IPS-20b (cell line): ENCODE results near the gene UXT.

Experiments
- H3K27ac ChIP-seq: one replicate; pipeline ENCODE4 v1.5.1; 2013; ENCODE audit warnings: low read length
- H3K27me3 ChIP-seq: 2 replicates; pipeline ENCODE4 v1.6.1; 2013; ENCODE audit warnings: mild to moderate bottlenecking, low read length, inconsistent platforms; ENCODE audit not compliant: insufficient read depth
- H3K36me3 ChIP-seq: 2 replicates; pipeline ENCODE4 v1.6.1; 2013; ENCODE audit warnings: low read depth, mild to moderate bottlenecking, inconsistent platforms, low read length, moderate library complexity; ENCODE audit not compliant: insufficient read depth
- H3K4me1 ChIP-seq: 2 replicates; pipeline ENCODE4 v1.6.1; 2013; ENCODE audit warnings: mild to moderate bottlenecking, control low read depth, inconsistent platforms, low read length, moderate library complexity; ENCODE audit not compliant: insufficient read depth
- H3K4me3 ChIP-seq: 2 replicates; pipeline ENCODE4 v1.5.1; 2013; ENCODE audit warnings: mild to moderate bottlenecking, low read length, inconsistent platforms
- H3K9ac ChIP-seq: 2 replicates; pipeline ENCODE4 v1.6.1; 2013; ENCODE audit warnings: low read depth, mild to moderate bottlenecking, inconsistent platforms, low read length, moderate library complexity
- H3K9me3 ChIP-seq: 2 replicates; pipeline ENCODE4 v1.6.1; 2013; ENCODE audit warnings: mild to moderate bottlenecking, low read depth, low read length, inconsistent platforms; ENCODE audit not compliant: insufficient read depth

UXT gene

DNA sequence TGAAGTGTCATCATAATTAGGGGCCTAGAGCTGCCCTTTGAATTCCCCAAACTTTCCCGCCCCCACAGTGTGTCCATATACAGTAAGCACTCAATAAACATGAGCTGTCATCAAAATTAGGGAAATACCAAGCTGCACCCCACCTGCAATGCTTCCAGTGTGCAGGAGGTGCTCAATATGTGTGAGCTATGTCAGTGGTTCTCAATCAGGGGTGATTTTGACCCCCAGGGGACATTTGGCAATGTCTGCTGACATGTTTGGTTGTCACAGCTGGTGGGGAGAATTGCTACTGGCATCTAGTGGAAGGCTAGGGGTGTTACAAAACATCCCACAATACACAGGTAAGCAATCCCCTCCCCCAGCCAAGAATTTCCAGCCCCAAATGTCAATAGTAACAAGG is 30.0 kb downstream of the UXT start:
- Histone ChIP-seq H3K27me3 (no peaks in the 10 kb centered on the region), H3K27ac (no peak overlapping the region), H3K4me1 (no peaks in the 10 kb centered on the region; the same call in 1 of the 2 replicates), H3K9ac (no peak overlapping the region), H3K9me3 (no peaks in the 10 kb centered on the region), H3K4me3 (no peak overlapping the region), H3K36me3 (no peaks in the 10 kb centered on the region; the same call in 1 of the 2 replicates)

DNA sequence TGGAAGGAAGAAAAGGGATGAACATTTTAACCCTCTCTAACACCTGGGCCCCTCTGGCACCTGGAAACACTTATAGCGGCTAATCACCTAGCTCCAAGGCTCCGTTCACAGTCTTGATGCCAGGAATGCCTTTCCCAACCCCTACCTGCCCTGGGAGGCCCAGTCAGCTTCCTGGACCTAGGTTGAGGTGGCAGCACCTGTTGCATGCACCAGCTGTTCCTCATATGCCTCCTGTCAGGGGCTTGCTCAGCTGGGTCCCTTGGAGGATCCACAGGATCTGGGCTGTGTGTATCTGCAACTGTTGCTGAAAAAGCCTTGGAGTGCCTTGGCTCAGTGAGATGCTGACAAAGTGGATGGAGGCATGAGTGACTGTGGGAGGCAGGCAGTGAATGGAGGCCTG is 33.6 kb downstream of the UXT start:
- Histone ChIP-seq H3K27me3 (peaks cover 9% of the 10 kb centered on the region; the same call in 1 of the 2 replicates), H3K4me3 (no peak overlapping the region), H3K27ac (no peak overlapping the region), H3K4me1 (no peaks in the 10 kb centered on the region; the same call in 1 of the 2 replicates), H3K9ac (no peak overlapping the region), H3K36me3 (no peaks in the 10 kb centered on the region), H3K9me3 (no peaks in the 10 kb centered on the region)

GRCh38 chrX:47623540-47624027 is 35.4 kb downstream of the UXT start:
- peaks cover 12% of the 10 kb centered on the region for H3K27me3 ChIP-seq
- no peaks in the 10 kb centered on the region for H3K36me3 ChIP-seq
- peak overlapping the region; percentile 61 for H3K4me3 ChIP-seq
- H3K9ac ChIP-seq: peak overlapping the region; percentile 45; the same call in 1 of the 2 replicates
- H3K27ac ChIP-seq: no peak overlapping the region
- H3K9me3 ChIP-seq: no peaks in the 10 kb centered on the region
- H3K4me1 ChIP-seq: no peaks in the 10 kb centered on the region

DNA sequence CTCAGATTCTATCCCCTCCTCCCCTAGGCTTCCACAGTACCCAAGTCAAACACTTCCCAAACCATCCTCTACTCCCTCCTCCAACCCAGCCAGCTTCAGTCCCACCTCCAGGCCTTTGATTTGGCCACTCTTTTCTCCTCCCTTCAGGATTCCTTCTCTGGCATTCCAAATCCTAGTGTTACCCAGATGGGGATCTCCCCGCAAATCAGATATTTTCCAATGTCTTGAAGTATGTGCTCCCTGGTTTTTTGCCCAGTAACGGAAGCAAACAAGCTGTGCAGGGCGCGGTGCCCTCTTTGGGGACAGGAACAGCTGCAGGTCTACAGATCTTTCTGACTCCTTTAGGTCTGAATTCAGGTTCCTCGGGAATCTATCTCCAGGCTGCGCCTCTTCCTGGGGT is 37.1 kb downstream of the UXT start:
- Histone ChIP-seq H3K27ac (no peak overlapping the region), H3K36me3 (no peaks in the 10 kb centered on the region), H3K27me3 (peaks cover 20% of the 10 kb centered on the region), H3K9me3 (no peaks in the 10 kb centered on the region), H3K4me3 (no peak overlapping the region), H3K9ac (no peak overlapping the region), H3K4me1 (no peaks in the 10 kb centered on the region)

- Histone ChIP-seq H3K27me3 (peaks cover 20% of the 10 kb centered on the region), H3K9ac (peak overlapping the region; percentile 67; the same call in 1 of the 2 replicates), H3K27ac (no peak overlapping the region), H3K36me3 (no peaks in the 10 kb centered on the region), H3K4me1 (no peaks in the 10 kb centered on the region), H3K9me3 (no peaks in the 10 kb centered on the region), H3K4me3 (peak overlapping the region; percentile 58; the same call in 1 of the 2 replicates)
Measured at GRCh38 chrX:47620303-47620685, 38.7 kb downstream of the UXT start.

DNA sequence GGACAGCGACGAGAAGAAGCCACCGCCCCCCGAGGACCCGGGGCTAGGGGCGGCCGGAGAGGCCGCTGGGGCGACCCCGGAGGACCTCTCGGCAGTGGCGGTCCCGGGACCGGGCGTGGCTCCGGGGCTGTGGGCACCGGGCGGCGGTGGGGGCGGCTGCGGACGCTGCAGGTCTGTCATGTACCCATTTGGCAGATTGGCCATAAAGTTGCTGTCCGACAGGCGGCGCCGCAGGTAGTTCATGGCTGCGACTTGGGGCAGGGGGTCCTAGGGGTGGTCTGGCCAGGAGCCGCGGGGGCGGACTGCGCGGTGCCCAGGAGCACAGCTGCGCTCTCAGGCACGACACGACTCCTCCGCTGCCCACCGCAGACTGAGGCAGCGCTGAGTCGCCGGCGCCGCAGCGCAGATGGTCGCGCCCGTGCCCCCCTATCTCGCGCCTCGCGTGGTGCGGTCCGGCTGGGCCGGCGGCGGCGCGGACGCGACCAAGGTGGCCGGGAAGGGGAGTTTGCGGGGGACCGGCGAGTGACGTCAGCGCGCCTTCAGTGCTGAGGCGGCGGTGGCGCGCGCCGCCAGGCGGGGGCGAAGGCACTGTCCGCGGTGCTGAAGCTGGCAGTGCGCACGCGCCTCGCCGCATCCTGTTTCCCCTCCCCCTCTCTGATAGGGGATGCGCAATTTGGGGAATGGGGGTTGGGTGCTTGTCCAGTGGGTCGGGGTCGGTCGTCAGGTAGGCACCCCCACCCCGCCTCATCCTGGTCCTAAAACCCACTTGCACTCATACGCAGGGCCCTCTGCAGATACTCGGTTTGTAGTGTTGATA is 39.3 kb downstream of the UXT start, which contains the start of gene SYN1:
Gene SYN1 (minus strand): TSS at position 372 of the 817 bp plus-strand sequence. CDS start 129 bp downstream, at position 243.
- H3K4me1 ChIP-seq: no peaks in the 10 kb centered on the region
- no peaks in the 10 kb centered on the region for H3K9me3 ChIP-seq
- H3K36me3 ChIP-seq: no peaks in the 10 kb centered on the region
- H3K27me3 ChIP-seq: peaks cover 20% of the 10 kb centered on the region
- peak within 1 kb of the TSS; percentile 58; the same call in 1 of the 2 replicates for H3K4me3 ChIP-seq
- no peak within 1 kb of the TSS for H3K27ac ChIP-seq
- peak within 1 kb of the TSS; percentile 67; the same call in 1 of the 2 replicates for H3K9ac ChIP-seq

- H3K27ac ChIP-seq: no peak overlapping the region
- peak overlapping the region; percentile 57; the same call in 1 of the 2 replicates for H3K4me3 ChIP-seq
- no peaks in the 10 kb centered on the region for H3K9me3 ChIP-seq
Measured at GRCh38 chrX:47618923-47619485, 40.0 kb downstream of the UXT start.

GRCh38 chrX:47614618-47615017 is 44.4 kb downstream of the UXT start:
- Histone ChIP-seq H3K27ac (no peak overlapping the region), H3K4me1 (no peaks in the 10 kb centered on the region), H3K36me3 (no peaks in the 10 kb centered on the region), H3K27me3 (peaks cover 11% of the 10 kb centered on the region), H3K9me3 (no peaks in the 10 kb centered on the region), H3K9ac (no peak overlapping the region), H3K4me3 (no peak overlapping the region)

More at GRCh38 chrX:47618923-47619485, 40.0 kb downstream of the UXT start:
- no peak overlapping the region for H3K9ac ChIP-seq
- H3K27me3 ChIP-seq: peaks cover 20% of the 10 kb centered on the region
- H3K4me1 ChIP-seq: no peaks in the 10 kb centered on the region
- H3K36me3 ChIP-seq: no peaks in the 10 kb centered on the region

- no peaks in the 10 kb centered on the region for H3K36me3 ChIP-seq
- H3K4me3 ChIP-seq: no peak overlapping the region
- no peak overlapping the region for H3K9ac ChIP-seq
- peaks cover 3% of the 10 kb centered on the region; the same call in 1 of the 2 replicates for H3K27me3 ChIP-seq
- no peaks in the 10 kb centered on the region for H3K9me3 ChIP-seq
- H3K27ac ChIP-seq: no peak overlapping the region
- H3K4me1 ChIP-seq: peaks cover 3% of the 10 kb centered on the region; the same call in 1 of the 2 replicates
Measured at GRCh38 chrX:47613082-47613481, 45.9 kb downstream of the UXT start.

DNA sequence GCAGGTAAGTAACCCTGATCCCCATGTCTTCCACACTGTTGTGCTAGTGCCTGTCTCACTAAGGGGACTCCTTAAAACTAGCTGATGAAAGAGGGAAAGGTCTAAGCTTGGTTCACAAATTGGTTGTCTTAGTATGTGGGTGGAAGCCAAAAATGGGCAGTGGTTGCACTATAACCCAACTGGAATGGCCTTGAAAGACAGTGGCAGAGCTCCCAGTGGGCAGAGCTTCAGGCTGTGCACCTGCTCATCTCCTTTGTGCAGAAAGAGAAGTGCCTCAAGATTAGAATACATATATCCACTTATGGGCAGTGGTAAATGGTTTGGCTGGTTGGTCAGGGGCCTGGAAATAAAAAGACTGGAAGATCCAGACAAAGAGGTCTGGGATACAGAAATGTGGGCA is 46.6 kb downstream of the UXT start:
- Histone ChIP-seq H3K27ac (no peak overlapping the region), H3K27me3 (no peaks in the 10 kb centered on the region), H3K4me1 (peaks cover 3% of the 10 kb centered on the region; the same call in 1 of the 2 replicates)

GRCh38 chrX:47611926-47612325 is 47.1 kb downstream of the UXT start:
- Histone ChIP-seq H3K36me3 (no peaks in the 10 kb centered on the region), H3K27ac (no peak overlapping the region)

More for the DNA sequence above, 46.6 kb downstream of the UXT start:
- no peaks in the 10 kb centered on the region for H3K36me3 ChIP-seq
- H3K4me3 ChIP-seq: no peak overlapping the region
- H3K9me3 ChIP-seq: no peaks in the 10 kb centered on the region
- H3K9ac ChIP-seq: no peak overlapping the region

More at GRCh38 chrX:47611926-47612325, 47.1 kb downstream of the UXT start:
- Histone ChIP-seq H3K4me3 (no peak overlapping the region), H3K27me3 (no peaks in the 10 kb centered on the region), H3K4me1 (peaks cover 3% of the 10 kb centered on the region; the same call in 1 of the 2 replicates), H3K9ac (no peak overlapping the region), H3K9me3 (no peaks in the 10 kb centered on the region)
